OCI-LY1 (cell line): ENCODE data around the gene COMP.

Source experiments
- H2AFZ ChIP-seq: fragments of 200-600 bp; sonication (generic), shearing (Covaris generic); 2 replicates; pipeline ENCODE4 v1.6.0; 2014; ENCODE audit warnings: antibody characterized with exemption, mild to moderate bottlenecking, low read length
- H3F3A ChIP-seq: fragments of 200-600 bp; sonication (generic), shearing (Covaris generic); 2 replicates; pipeline ENCODE4 v1.6.0; 2014; ENCODE audit warnings: mild to moderate bottlenecking, antibody characterized with exemption, low read length, moderate library complexity; ENCODE audit not compliant: insufficient read depth
- H3K27ac ChIP-seq: fragments of 200-600 bp; sonication (generic); 2 replicates; pipeline ENCODE4 v1.5.1; 2014; ENCODE audit warnings: low read length, mixed run types, mild to moderate bottlenecking, low read depth; ENCODE audit not compliant: poor library complexity, severe bottlenecking
- H3K27me3 ChIP-seq: fragments of 200-600 bp; sonication (generic); 2 replicates; pipeline ENCODE4 v1.6.0; 2014; ENCODE audit warnings: antibody characterized with exemption, mild to moderate bottlenecking, low read length, moderate library complexity; ENCODE audit not compliant: insufficient read depth
- H3K36me3 ChIP-seq: fragments of 200-600 bp; sonication (generic); 2 replicates; pipeline ENCODE4 v1.6.1; 2014; ENCODE audit warnings: mild to moderate bottlenecking, antibody characterized with exemption, low read length, moderate library complexity, mixed read lengths; ENCODE audit not compliant: insufficient read depth
- H3K4me1 ChIP-seq: fragments of 200-600 bp; sonication (generic); 2 replicates; pipeline ENCODE4 v1.5.1; 2014; ENCODE audit warnings: mild to moderate bottlenecking, low read length, moderate library complexity; ENCODE audit not compliant: insufficient read depth, severe bottlenecking
- H3K4me2 ChIP-seq: fragments of 200-600 bp; sonication (generic), shearing (Covaris generic); 2 replicates; pipeline ENCODE4 v1.6.1; 2014; ENCODE audit warnings: low read length
- H3K4me3 ChIP-seq: fragments of 200-600 bp; sonication (generic); 2 replicates; pipeline ENCODE4 v1.5.1; 2014; ENCODE audit warnings: low read length, low read depth, mild to moderate bottlenecking, mixed read lengths; ENCODE audit not compliant: poor library complexity, severe bottlenecking
- H3K79me2 ChIP-seq: fragments of 200-600 bp; shearing (Covaris generic); 2 replicates; pipeline ENCODE4 v1.6.1; 2016; ENCODE audit warnings: mixed run types, low read length, mixed read lengths; ENCODE audit not compliant: insufficient read depth
- H3K9ac ChIP-seq: fragments of 200-600 bp; sonication (generic), shearing (Covaris generic); 2 replicates; pipeline ENCODE4 v1.6.1; 2014; ENCODE audit warnings: mild to moderate bottlenecking, low read length, mixed read lengths
- H3K9me2 ChIP-seq: fragments of 200-600 bp; sonication (generic), shearing (Covaris generic); 2 replicates; pipeline ENCODE4 v1.6.1; 2014; ENCODE audit warnings: low read depth, mild to moderate bottlenecking, low read length, mixed read lengths
- H3K9me3 ChIP-seq: fragments of 200-600 bp; shearing (Covaris generic); 2 replicates; pipeline ENCODE4 v1.6.1; 2014; ENCODE audit warnings: low read length, mixed read lengths
- H4K20me1 ChIP-seq: fragments of 200-600 bp; sonication (generic), shearing (Covaris generic); 2 replicates; pipeline ENCODE4 v1.6.0; 2016; ENCODE audit warnings: mild to moderate bottlenecking, low read length; ENCODE audit not compliant: insufficient read depth
- CTCF ChIP-seq: fragments of 200-600 bp; sonication (generic), shearing (Covaris generic); IDR thresholded peaks from 2 replicates; pipeline ENCODE4 v1.5.1; 2017; ENCODE audit warnings: mild to moderate bottlenecking, antibody characterized with exemption, low read length, moderate library complexity, mixed read lengths
- EZH2 ChIP-seq: fragments of 200-600 bp; sonication (generic), shearing (Covaris generic); IDR thresholded peaks from 2 replicates; pipeline ENCODE4 v1.8.0; 2017; ENCODE audit warnings: borderline replicate concordance, mixed run types, mild to moderate bottlenecking, antibody characterized with exemption, low read length, moderate library complexity, mixed read lengths

The COMP gene

GRCh38 chr19:18737337-18737953 is 53.7 kb downstream of the COMP start:
- Histone ChIP-seq H3K4me1 (no peaks in the 10 kb centered on the region), H3K9me2 (no peaks in the 10 kb centered on the region), H3K79me2 (no peaks in the 10 kb centered on the region), H3K9me3 (no peaks in the 10 kb centered on the region), H4K20me1 (no peaks in the 10 kb centered on the region), H3K27ac (no peak overlapping the region), H3F3A (no peaks in the 10 kb centered on the region), H3K4me2 (no peak overlapping the region), H3K4me3 (no peak overlapping the region), H3K9ac (no peak overlapping the region), H2AFZ (no peak overlapping the region), H3K27me3 (0 out of 2 replicates have a peak, but pooled peaks cover 3% of the 10 kb centered on the region), H3K36me3 (no peaks in the 10 kb centered on the region)
- TF ChIP-seq CTCF (no peak), EZH2 (no peak)

GRCh38 chr19:18736415-18737336 is 54.4 kb downstream of the COMP start:
- Histone ChIP-seq H2AFZ (no peak overlapping the region), H3K36me3 (no peaks in the 10 kb centered on the region), H3K27me3 (0 out of 2 replicates have a peak, but pooled peaks cover 3% of the 10 kb centered on the region), H3K79me2 (no peaks in the 10 kb centered on the region), H3K4me2 (no peak overlapping the region), H3K9me2 (no peaks in the 10 kb centered on the region), H3K4me1 (no peaks in the 10 kb centered on the region), H3K27ac (no peak overlapping the region), H3K9ac (no peak overlapping the region), H3F3A (no peaks in the 10 kb centered on the region), H4K20me1 (no peaks in the 10 kb centered on the region), H3K9me3 (no peaks in the 10 kb centered on the region), H3K4me3 (no peak overlapping the region)
- no peak for TF ChIP-seq CTCF
- TF ChIP-seq EZH2: no peak

- Histone ChIP-seq H3K36me3 (no peaks in the 10 kb centered on the region), H4K20me1 (no peaks in the 10 kb centered on the region), H3K4me1 (no peaks in the 10 kb centered on the region), H3K4me3 (no peak overlapping the region), H3K79me2 (no peaks in the 10 kb centered on the region), H2AFZ (no peak overlapping the region), H3K9me3 (no peaks in the 10 kb centered on the region), H3K27me3 (0 out of 2 replicates have a peak, but pooled peaks cover 3% of the 10 kb centered on the region), H3K27ac (no peak overlapping the region), H3K9me2 (no peaks in the 10 kb centered on the region), H3F3A (no peaks in the 10 kb centered on the region), H3K4me2 (no peak overlapping the region), H3K9ac (no peak overlapping the region)
- TF ChIP-seq CTCF (no peak), EZH2 (no peak)
Observed at GRCh38 chr19:18735752-18736151, 55.4 kb downstream of the COMP start.
